SK-N-SH (cell line): ENCODE measurements around the gene ZBTB17. TPM values are rescaled to one million over a fixed set of nuclear protein-coding genes. Genes with fewer than 3 reads are reported as not detected.

Experiments used
- CTCF ChIA-PET: fragments of 300-600, 350-600 bp; formaldehyde crosslinking; extraction: SDS; loops from one replicate; lab custom pipeline; 2021; lab: Yijun Ruan, JAX
- POLR2A ChIA-PET: fragments of 350-600 bp; sonication (Branson Sonifier 250); formaldehyde crosslinking; extraction: SDS; loops from one replicate; lab custom pipeline; 2020; ENCODE audit warnings: antibody characterized with exemption, inconsistent platforms; lab: Yijun Ruan, JAX
- DNase-seq: peaks from one replicate; pipeline ENCODE4 v3.0.0; 2012
- H2AFZ ChIP-seq: fragments of 200-600 bp; sonication (generic); 2 replicates; pipeline ENCODE4 v1.8.1; 2016; ENCODE audit warnings: antibody characterized with exemption, mild to moderate bottlenecking, low read depth
- H3F3A ChIP-seq: fragments of 200-600 bp; sonication (generic); replicated peaks from 2 replicates; pipeline ENCODE3; 2016; ENCODE audit warnings: antibody characterized with exemption, mild to moderate bottlenecking; ENCODE audit not compliant: insufficient read depth
- H3K27ac ChIP-seq, 2 experiments: fragments of 200-500 bp in 1 of 2; fragments of 200-600 bp in 1 of 2; sonication (Bioruptor generic) in 1 of 2; sonication (generic), shearing (Covaris generic) in 1 of 2; 2 replicates each; pipeline versions ENCODE4 v1.5.1 to v1.6.1; 2014 to 2016; ENCODE audit warnings: low read depth in 2 of 2, inconsistent platforms in 1 of 2, low read length in 1 of 2, mild to moderate bottlenecking in 1 of 2, mixed read lengths in 1 of 2
- H3K27me3 ChIP-seq: fragments of 200-600 bp; sonication (generic), shearing (Covaris generic); 2 replicates; pipeline ENCODE4 v1.6.1; 2016; ENCODE audit warnings: mixed run types; ENCODE audit not compliant: insufficient read depth
- H3K36me3 ChIP-seq, 2 experiments: fragments of 200-500 bp in 1 of 2; fragments of 200-600 bp in 1 of 2; sonication (Bioruptor generic) in 1 of 2; sonication (generic) in 1 of 2; replicated peaks in 1 of 2; 2 replicates each; pipeline versions ENCODE3 to v1.5.1; 2014 to 2016; ENCODE audit warnings: low read length in 1 of 2, mild to moderate bottlenecking in 1 of 2; ENCODE audit not compliant: insufficient read depth in 2 of 2, control insufficient read depth in 1 of 2
- H3K4me1 ChIP-seq, 2 experiments: fragments of 200-500 bp in 1 of 2; fragments of 200-600 bp in 1 of 2; sonication (Bioruptor generic) in 1 of 2; sonication (generic), shearing (Covaris generic) in 1 of 2; 2 replicates each; pipeline versions ENCODE4 v1.5.1 to v1.6.1; 2014 to 2016; ENCODE audit warnings: low read depth in 1 of 2, low read length in 1 of 2, mixed run types in 1 of 2; ENCODE audit not compliant: insufficient read depth in 2 of 2, control insufficient read depth in 1 of 2
- H3K4me2 ChIP-seq: fragments of 200-600 bp; sonication (generic), shearing (Covaris generic); 2 replicates; pipeline ENCODE4 v1.6.1; 2017; ENCODE audit warnings: mixed run types
- H3K4me3 ChIP-seq, 2 experiments: fragments of 200-500 bp in 1 of 2; fragments of 200-600 bp in 1 of 2; sonication (Bioruptor generic) in 1 of 2; sonication (generic), shearing (Covaris generic) in 1 of 2; 2 replicates each; pipeline versions ENCODE4 v1.5.1 to v1.8.1; 2014 to 2016; ENCODE audit warnings: low read depth in 2 of 2, inconsistent platforms in 1 of 2, low read length in 1 of 2, mild to moderate bottlenecking in 1 of 2, mixed read lengths in 1 of 2, moderate library complexity in 1 of 2
- H3K79me2 ChIP-seq: fragments of 200-600 bp; sonication (generic); 2 replicates; pipeline ENCODE4 v1.8.1; 2017; ENCODE audit warnings: mild to moderate bottlenecking; ENCODE audit not compliant: insufficient read depth
- H3K9ac ChIP-seq: fragments of 200-600 bp; sonication (generic); 2 replicates; pipeline ENCODE4 v1.6.1; 2017; ENCODE audit warnings: mixed run types
- H3K9me2 ChIP-seq: fragments of 200-600 bp; sonication (generic); 2 replicates; pipeline ENCODE4 v1.6.1; 2017; ENCODE audit warnings: mixed run types
- H3K9me3 ChIP-seq: fragments of 200-600 bp; sonication (generic); 2 replicates; pipeline ENCODE4 v1.6.1; 2017; ENCODE audit warnings: mixed run types, mild to moderate bottlenecking, moderate library complexity
- H4K20me1 ChIP-seq: fragments of 200-600 bp; sonication (generic); 2 replicates; pipeline ENCODE4 v1.6.1; 2017; ENCODE audit warnings: mild to moderate bottlenecking, mixed run types; ENCODE audit not compliant: insufficient read depth
- CHD2 ChIP-seq: fragments of 150-350 bp; IDR thresholded peaks from 2 replicates; pipeline ENCODE4 v1.6.1; 2018; ENCODE audit warnings: low read length; ENCODE audit not compliant: partially characterized antibody
- ELF1 ChIP-seq: IDR thresholded peaks from 2 replicates; pipeline ENCODE4 v1.4.0; 2012
- EZH2phosphoT487 ChIP-seq: fragments of 200-600 bp; sonication (generic); IDR thresholded peaks from 2 replicates; pipeline ENCODE4 v1.6.1; 2017; ENCODE audit warnings: low read depth, mixed run types, mild to moderate bottlenecking, antibody characterized with exemption, moderate library complexity, borderline replicate concordance
- FOSL2 ChIP-seq: IDR thresholded peaks from 2 replicates; pipeline ENCODE4 v1.4.0; 2012; ENCODE audit warnings: low read depth, mild to moderate bottlenecking, moderate library complexity, borderline replicate concordance
- FOXJ3 ChIP-seq: sonication (generic); formaldehyde crosslinking; IDR thresholded peaks from 2 replicates; pipeline ENCODE4 v1.5.1; 2020; ENCODE audit warnings: mild to moderate bottlenecking, missing genetic modification reagents
- FOXM1 ChIP-seq: IDR thresholded peaks from 2 replicates; pipeline ENCODE4 v1.4.0; 2012; ENCODE audit warnings: low read depth, mild to moderate bottlenecking
- GABPA ChIP-seq: IDR thresholded peaks from 2 replicates; pipeline ENCODE4 v1.4.0; 2012; ENCODE audit warnings: low read depth, mild to moderate bottlenecking
- IRF3 ChIP-seq: fragments of 150-350 bp; IDR thresholded peaks from 2 replicates; pipeline ENCODE4 v1.6.1; 2016; ENCODE audit warnings: mild to moderate bottlenecking, low read depth, low read length
- JUND ChIP-seq: IDR thresholded peaks from 2 replicates; pipeline ENCODE4 v1.4.0; 2012
- MEF2A ChIP-seq: IDR thresholded peaks from 2 replicates; pipeline ENCODE4 v1.4.0; 2012; ENCODE audit warnings: low read depth, borderline replicate concordance
- MXI1 ChIP-seq: IDR thresholded peaks from 2 replicates; pipeline ENCODE4 v1.6.1; 2012; ENCODE audit warnings: mild to moderate bottlenecking, low read depth, low read length, improper control_type of control experiment
- NRF1 ChIP-seq: IDR thresholded peaks from 2 replicates; pipeline ENCODE4 v1.6.1; 2012; ENCODE audit warnings: low read depth, mild to moderate bottlenecking, low read length
- PBX3 ChIP-seq: IDR thresholded peaks from 2 replicates; pipeline ENCODE4; 2012
- POLR2AphosphoS5 ChIP-seq: IDR thresholded peaks from 2 replicates; pipeline ENCODE4 v1.6.1; 2012; ENCODE audit warnings: low read depth, low read length
- RCOR1 ChIP-seq: fragments of 150-350 bp; IDR thresholded peaks from 2 replicates; pipeline ENCODE4 v1.6.1; 2017; ENCODE audit warnings: antibody characterized with exemption, low read length
- RFX5 ChIP-seq: IDR thresholded peaks from 2 replicates; pipeline ENCODE4 v1.6.1; 2012; ENCODE audit warnings: mild to moderate bottlenecking, improper control_type of control experiment, low read length
- RXRA ChIP-seq: IDR thresholded peaks from 2 replicates; pipeline ENCODE4 v1.4.0; 2012; ENCODE audit warnings: low read depth, mild to moderate bottlenecking, borderline replicate concordance
- SIN3A ChIP-seq: IDR thresholded peaks from 2 replicates; pipeline ENCODE4 v1.6.1; 2012; ENCODE audit warnings: low read depth, mild to moderate bottlenecking, low read length, moderate library complexity, borderline replicate concordance
- SMC3 ChIP-seq: IDR thresholded peaks from 2 replicates; pipeline ENCODE4 v1.6.1; 2012; ENCODE audit warnings: low read depth, low read length, improper control_type of control experiment
- TAF1 ChIP-seq: IDR thresholded peaks from 2 replicates; pipeline ENCODE4 v1.6.1; 2012; ENCODE audit warnings: low read depth, mild to moderate bottlenecking, low read length, moderate library complexity, borderline replicate concordance
- USF1 ChIP-seq: IDR thresholded peaks from 2 replicates; pipeline ENCODE4 v1.4.0; 2012; ENCODE audit warnings: low read depth, borderline replicate concordance
- YY1 ChIP-seq: IDR thresholded peaks from 2 replicates; pipeline ENCODE4 v1.4.0; 2012; ENCODE audit warnings: low read depth, mild to moderate bottlenecking
- WGBS: methylation state at CpG from one replicate; pipeline ENCODE4 v1.1.6; 2017; ENCODE audit warnings: low lambda C conversion rate; 5-methylcytosine and 5-hydroxymethylcytosine counted together
- polyA plus RNA-seq, 3 experiments: library from polyadenylated mRNA; depleted of rRNA; stranded (reverse); fragments of >200 nt; gene quantifications; 2 replicates each; pipeline ENCODE4 v1.2.3, GENCODE V29; 2012

The ZBTB17 gene
- polyA plus RNA-seq, 1 of the 3 experiments (the other 2 are of a cell fraction), result 56.4 TPM

- H3K36me3 ChIP-seq, result peaks cover 31 to 61% of the 10 kb centered on the region in 2 experiments
- 97% methylated on average over 4 of the region's 4 CpGs for WGBS
- no peaks in the 10 kb centered on the region for H3K9me3 ChIP-seq
- ChIA-PET CTCF (no interaction called here), POLR2A (no interaction called here)
- H3K4me3 ChIP-seq, result no peak overlapping the region
- H3F3A ChIP-seq, result peaks cover 11% of the 10 kb centered on the region
- H3K79me2 ChIP-seq, result peaks cover 99% of the 10 kb centered on the region
- H3K9me2 ChIP-seq, result no peaks in the 10 kb centered on the region
- H3K9ac ChIP-seq, result no peak overlapping the region
- peaks cover 7% of the 10 kb centered on the region; the same call in 1 of the 2 replicates for H4K20me1 ChIP-seq
- H3K27me3 ChIP-seq, result no peaks in the 10 kb centered on the region
- DNase-seq, result no peak
- H3K4me2 ChIP-seq, result no peak overlapping the region
- no peak overlapping the region for H2AFZ ChIP-seq
- H3K4me1 ChIP-seq, result 0 out of 4 replicates have a peak, but pooled peaks cover 0 to under 1% of the 10 kb centered on the region in 2 experiments
- H3K27ac ChIP-seq, result no peak overlapping the region
- no peak for TF ChIP-seq USF1
- TF ChIP-seq SMC3, result no peak
- TF ChIP-seq EZH2phosphoT487, result no peak
- no peak for TF ChIP-seq PBX3
- no peak for TF ChIP-seq RCOR1
- TF ChIP-seq POLR2AphosphoS5, result no peak
- TF ChIP-seq FOXM1, result no peak
- no peak for TF ChIP-seq CHD2
- no peak for TF ChIP-seq TAF1
- no peak for TF ChIP-seq YY1
- TF ChIP-seq MEF2A, result no peak
- TF ChIP-seq GABPA, result no peak
- no peak for TF ChIP-seq IRF3
Observed at GRCh38 chr1:15908597-15908996, 67.3 kb downstream of the ZBTB17 start.

GRCh38 chr1:15902882-15903281 lies 73.0 kb downstream of the ZBTB17 start:
- 54% methylated on average over 3 of the region's 3 CpGs for WGBS
- Histone ChIP-seq H4K20me1 (no peaks in the 10 kb centered on the region), H3K27me3 (no peaks in the 10 kb centered on the region), H3K9me3 (no peaks in the 10 kb centered on the region), H3F3A (peaks cover 24% of the 10 kb centered on the region), H3K4me3 (no peak overlapping the region), H2AFZ (no peak overlapping the region), H3K9ac (no peak overlapping the region), H3K9me2 (no peaks in the 10 kb centered on the region), H3K79me2 (peaks cover 100% of the 10 kb centered on the region), H3K36me3 (peaks cover 0 to 15% of the 10 kb centered on the region in 2 experiments), H3K27ac (peak overlapping the region in 1 of 2 experiments; percentile 54; a peak in 2 of 4 replicates), H3K4me1 (peaks cover 0 to 12% of the 10 kb centered on the region in 2 experiments; a peak in 1 of 4 replicates), H3K4me2 (peak overlapping the region; percentile 27; the same call in 1 of the 2 replicates)
- CTCF ChIA-PET, result no interaction called here
- DNase-seq, result no peak
- TF ChIP-seq FOXJ3 (CRISPR knock-in tag) (no peak), FOSL2 (peak; percentile 61; the same call in 1 of the 2 replicates), ELF1 (no peak), MXI1 (no peak), CHD2 (no peak), TAF1 (no peak), MEF2A (no peak), NRF1 (no peak), YY1 (peak; percentile 78; the same call in 1 of the 2 replicates), PBX3 (peak; percentile 16; the same call in 1 of the 2 replicates), SMC3 (no peak), JUND (peak; percentile 46; the same call in 1 of the 2 replicates), RFX5 (no peak), IRF3 (no peak), SIN3A (no peak), EZH2phosphoT487 (no peak), RXRA (no peak)
- POLR2A ChIA-PET, result no interaction called here
